Stomach smooth muscle (tissue), 2 donors: ENCODE results near the gene DNAJC11.
A peak's percentile ranks its signal among the peaks of the same experiment; 100 is the strongest.
"Not testable (repeated sequence)": the region's sequence is repeated elsewhere in the genome, so short reads cannot be mapped to it uniquely, and the experiment has no call there.

ENCODE experiments used
- H3K27ac ChIP-seq: one replicate; pipeline ENCODE4 v1.7.0; 2013; ENCODE audit warnings: mild to moderate bottlenecking, low read length, inconsistent platforms
- H3K27me3 ChIP-seq, 2 donors: one replicate each; pipeline ENCODE4 v1.7.0; 2013; ENCODE audit warnings: low read length in 2 of 2; ENCODE audit not compliant: insufficient read depth in 2 of 2, control insufficient read depth in 1 of 2
- H3K36me3 ChIP-seq, 2 donors: one replicate each; pipeline ENCODE4 v1.7.0; 2013; ENCODE audit warnings: low read length in 2 of 2; ENCODE audit not compliant: control insufficient read depth in 2 of 2, insufficient read depth in 2 of 2
- H3K4me1 ChIP-seq: one replicate; pipeline ENCODE4 v1.7.0; 2013; ENCODE audit warnings: low read length; ENCODE audit not compliant: control insufficient read depth, insufficient read depth
- H3K4me3 ChIP-seq, 2 donors: one replicate each; pipeline ENCODE4 v1.7.0; 2013; ENCODE audit warnings: low read length in 2 of 2
- H3K9ac ChIP-seq, 2 donors: one replicate each; pipeline ENCODE4 v1.7.0; 2013; ENCODE audit warnings: low read length in 2 of 2, mild to moderate bottlenecking in 1 of 2
- H3K9me3 ChIP-seq, 2 donors: one replicate each; pipeline ENCODE4 v1.7.0; 2013; ENCODE audit warnings: low read length in 2 of 2; ENCODE audit not compliant: control insufficient read depth in 2 of 2
- donor health status: healthy.
- donor health status: Pancreatic carcinoma.

DNAJC11 gene

GRCh38 chr1:6612641-6613360 lies 88.8 kb downstream of the DNAJC11 start:
- Histone ChIP-seq H3K4me1 (peaks cover 19% of the 10 kb centered on the region), H3K9ac (peak overlapping the region; percentile 94 to 99), H3K9me3 (no peaks in the 10 kb centered on the region), H3K27ac (peak overlapping the region; percentile 97), H3K4me3 (peak overlapping the region; percentile 98), H3K36me3 (peaks cover 1 to 8% of the 10 kb centered on the region in 2 donors), H3K27me3 (no peaks in the 10 kb centered on the region)

GRCh38 chr1:6603915-6604558 lies 97.6 kb downstream of the DNAJC11 start:
- peaks cover under 1 to 2% of the 10 kb centered on the region in 2 donors for H3K36me3 ChIP-seq
- H3K9me3 ChIP-seq, result no peaks in the 10 kb centered on the region
- no peaks in the 10 kb centered on the region for H3K27me3 ChIP-seq
- H3K9ac ChIP-seq, result peak overlapping the region; percentile 90 to 97
- H3K27ac ChIP-seq, result peak overlapping the region; percentile 100
- peaks cover 48% of the 10 kb centered on the region for H3K4me1 ChIP-seq
- H3K4me3 ChIP-seq, result peak overlapping the region; percentile 37 to 99

- peaks cover 52% of the 10 kb centered on the region for H3K4me1 ChIP-seq
- peak overlapping the region; percentile 37 to 99 for H3K4me3 ChIP-seq
- peaks cover 4 to 5% of the 10 kb centered on the region in 2 donors for H3K36me3 ChIP-seq
- peak overlapping the region; percentile 90 to 97 for H3K9ac ChIP-seq
- no peaks in the 10 kb centered on the region for H3K9me3 ChIP-seq
- peak overlapping the region; percentile 100 for H3K27ac ChIP-seq
- H3K27me3 ChIP-seq, result no peaks in the 10 kb centered on the region
Measured at GRCh38 chr1:6603238-6603914, 98.2 kb downstream of the DNAJC11 start.

- H3K27me3 ChIP-seq, result no peaks in the 10 kb centered on the region
- peak within 1 kb of the TSS; percentile 93 to 97 for H3K9ac ChIP-seq
- no peaks in the 10 kb centered on the region for H3K9me3 ChIP-seq
- H3K27ac ChIP-seq, result peak within 1 kb of the TSS; percentile 100
- peak within 1 kb of the TSS; percentile 95 to 99 for H3K4me3 ChIP-seq
- peaks cover 56% of the 10 kb centered on the region for H3K4me1 ChIP-seq
- H3K36me3 ChIP-seq, result peaks cover 7 to 8% of the 10 kb centered on the region in 2 donors
Measured at GRCh38 chr1:6602669-6603237, 98.9 kb downstream of the DNAJC11 start, which contains the start of gene KLHL21. KLHL21 (minus strand) TSS chr1:6602869; CDS start chr1:6602817, 52 bp downstream.

GRCh38 chr1:6601923-6602668 lies 99.5 kb downstream of the DNAJC11 start:
- H3K4me1 ChIP-seq, result peaks cover 62% of the 10 kb centered on the region
- peak overlapping the region; percentile 89 to 93 for H3K9ac ChIP-seq
- H3K27ac ChIP-seq, result peak overlapping the region; percentile 90
- peak overlapping the region; percentile 95 to 99 for H3K4me3 ChIP-seq
- H3K36me3 ChIP-seq, result peaks cover 13 to 14% of the 10 kb centered on the region in 2 donors
- no peaks in the 10 kb centered on the region for H3K27me3 ChIP-seq
- no peaks in the 10 kb centered on the region for H3K9me3 ChIP-seq

- Histone ChIP-seq H3K4me1 (peaks cover 71% of the 10 kb centered on the region), H3K36me3 (peaks cover 18 to 20% of the 10 kb centered on the region in 2 donors), H3K9ac (peak overlapping the region; percentile 89 to 93)
Measured at GRCh38 chr1:6601049-6601922, 100.3 kb downstream of the DNAJC11 start.

GRCh38 chr1:6600410-6601048 lies 101.1 kb downstream of the DNAJC11 start:
- Histone ChIP-seq H3K27ac (peak overlapping the region; percentile 90), H3K9ac (peak overlapping the region; percentile 89 to 93), H3K36me3 (peaks cover 21 to 28% of the 10 kb centered on the region in 2 donors), H3K4me3 (peak overlapping the region; percentile 95 to 99), H3K4me1 (peaks cover 75% of the 10 kb centered on the region), H3K27me3 (no peaks in the 10 kb centered on the region), H3K9me3 (no peaks in the 10 kb centered on the region)

More at GRCh38 chr1:6601049-6601922, 100.3 kb downstream of the DNAJC11 start:
- Histone ChIP-seq H3K27me3 (no peaks in the 10 kb centered on the region), H3K4me3 (peak overlapping the region; percentile 95 to 99), H3K27ac (peak overlapping the region; percentile 90), H3K9me3 (no peaks in the 10 kb centered on the region)

- peak overlapping the region; percentile 95 to 99 for H3K4me3 ChIP-seq
- peak overlapping the region; percentile 90 for H3K27ac ChIP-seq
- peak overlapping the region; percentile 89 to 93 for H3K9ac ChIP-seq
- peaks cover 72% of the 10 kb centered on the region for H3K4me1 ChIP-seq
- not testable (repeated sequence) for H3K27me3 ChIP-seq, H3K9me3 ChIP-seq
- peaks cover 27 to 33% of the 10 kb centered on the region in 2 donors for H3K36me3 ChIP-seq
Measured at GRCh38 chr1:6599991-6600390, 101.6 kb downstream of the DNAJC11 start.
